HCT116 (cell line): ENCODE measurements around the gene ZP1. TPM values are rescaled to one million over a fixed set of nuclear protein-coding genes. Genes with fewer than 3 reads are reported as not detected.

ENCODE experiments used
- ATAC-seq: fragments of 200-7000 bp; cut with Tn5 transposase; 2 replicates; pipeline ENCODE4 v1.9.1; 2020; ENCODE audit warnings: mild to moderate bottlenecking, moderate library complexity
- BruUV-seq: library from RNA; stranded (reverse); fragments of 400-500 nt; replicated peaks from 2 replicates; lab custom pipeline; 2021; lab: Mats Ljungman, UMichigan
- CTCF ChIA-PET: fragments of 300-600 bp; sonication (Branson Sonifier 250); formaldehyde crosslinking; loops from one replicate; lab custom pipeline; 2021; ENCODE audit warnings: antibody characterized with exemption; lab: Charles Lee
- POLR2A ChIA-PET: fragments of 300-600, 350-600 bp; sonication (Branson Sonifier 250); formaldehyde crosslinking; loops from one replicate; lab custom pipeline; 2021; ENCODE audit warnings: antibody characterized with exemption; lab: Charles Lee
- RAD21 ChIA-PET, 2 experiments: fragments of 300-600 bp; sonication (Branson Sonifier 250); formaldehyde crosslinking; loops; one replicate each; lab custom pipeline; 2023; ENCODE audit warnings: low total read pairs in 2 of 2; ENCODE audit not compliant: uncharacterized antibody in 2 of 2, unreplicated experiment in 2 of 2, low non-redundant PET in 1 of 2; lab: Charles Lee
- DNase-seq: peaks from one replicate; pipeline ENCODE4 v3.0.0-alpha.2; 2010; ENCODE audit warnings: low read depth, low spot score
- H2AFZ ChIP-seq: fragments of 200-600 bp; shearing (Covaris generic), sonication (generic); 2 replicates; pipeline ENCODE4 v1.6.1; 2017; ENCODE audit warnings: low read depth, mixed run types, mixed read lengths, antibody characterized with exemption, low read length; ENCODE audit not compliant: poor library complexity, severe bottlenecking
- H3K27ac ChIP-seq: 2 replicates; pipeline ENCODE4 v1.5.1; 2012; ENCODE audit warnings: low read depth, low read length
- H3K27me3 ChIP-seq: fragments of 200-600 bp; sonication (generic); 2 replicates; pipeline ENCODE4 v1.6.1; 2016; ENCODE audit warnings: mixed run types, low read length, mixed read lengths; ENCODE audit not compliant: insufficient read depth
- H3K36me3 ChIP-seq, 2 experiments: fragments of 200-500 bp in 1 of 2; fragments of 200-600 bp in 1 of 2; sonication (Bioruptor generic) in 1 of 2; sonication (generic) in 1 of 2; 2 replicates each; pipeline versions ENCODE4 v1.5.1 to v1.6.1; 2014 to 2016; ENCODE audit warnings: low read length in 2 of 2, inconsistent platforms in 1 of 2, mixed read lengths in 1 of 2, mixed run types in 1 of 2; ENCODE audit not compliant: insufficient read depth in 2 of 2, control insufficient read depth in 1 of 2
- H3K4me1 ChIP-seq, 2 experiments: fragments of 200-600 bp in 1 of 2; sonication (generic) in 1 of 2; 2 replicates each; pipeline versions ENCODE4 v1.5.1 to v1.6.1; 2012 to 2017; ENCODE audit warnings: low read length in 2 of 2, inconsistent platforms in 1 of 2, mild to moderate bottlenecking in 1 of 2, mixed read lengths in 1 of 2, mixed run types in 1 of 2, moderate library complexity in 1 of 2; ENCODE audit not compliant: insufficient read depth in 2 of 2, control insufficient read depth in 1 of 2
- H3K4me2 ChIP-seq: fragments of 200-600 bp; sonication (generic); 2 replicates; pipeline ENCODE4 v1.6.1; 2017; ENCODE audit warnings: mixed run types, low read length, mixed read lengths
- H3K4me3 ChIP-seq, 2 experiments: fragments of 200-600 bp in 1 of 2; sonication (generic) in 1 of 2; replicated peaks in 1 of 2; 2 replicates each; pipeline ENCODE4 v1.5.1; 2011 to 2016; ENCODE audit warnings: low read length in 2 of 2, control low read depth in 1 of 2, low read depth in 1 of 2, mild to moderate bottlenecking in 1 of 2, mixed read lengths in 1 of 2, mixed run types in 1 of 2
- H3K79me2 ChIP-seq: fragments of 200-600 bp; sonication (generic); 2 replicates; pipeline ENCODE4 v1.6.1; 2017; ENCODE audit warnings: mild to moderate bottlenecking, mixed run types, low read length, moderate library complexity, mixed read lengths; ENCODE audit not compliant: insufficient read depth
- H3K9ac ChIP-seq: fragments of 200-600 bp; sonication (generic); 2 replicates; pipeline ENCODE4 v1.6.1; 2016; ENCODE audit warnings: low read length, mixed read lengths
- H3K9me2 ChIP-seq: fragments of 200-600 bp; sonication (generic), shearing (Covaris generic); 2 replicates; pipeline ENCODE4 v1.6.1; 2017; ENCODE audit warnings: mixed run types, mild to moderate bottlenecking, moderate library complexity; ENCODE audit not compliant: insufficient read depth
- H3K9me3 ChIP-seq, 2 experiments: fragments of 200-500 bp in 1 of 2; fragments of 200-600 bp in 1 of 2; sonication (Bioruptor generic) in 1 of 2; sonication (generic) in 1 of 2; 2 replicates each; pipeline ENCODE4 v1.6.1; 2014 to 2017; ENCODE audit warnings: low read length in 2 of 2, mixed read lengths in 2 of 2, inconsistent platforms in 1 of 2, low read depth in 1 of 2, mild to moderate bottlenecking in 1 of 2, mixed run types in 1 of 2, moderate library complexity in 1 of 2; ENCODE audit not compliant: control insufficient read depth in 1 of 2, insufficient read depth in 1 of 2
- H4K20me1 ChIP-seq: fragments of 200-600 bp; sonication (generic), shearing (Covaris generic); 2 replicates; pipeline ENCODE4 v1.6.1; 2017; ENCODE audit warnings: mixed run types, mild to moderate bottlenecking, moderate library complexity; ENCODE audit not compliant: insufficient read depth
- ATF3 ChIP-seq: IDR thresholded peaks from 2 replicates; pipeline ENCODE4 v1.6.1; 2012
- CBX3 ChIP-seq: IDR thresholded peaks from 2 replicates; pipeline ENCODE4 v1.6.1; 2012; ENCODE audit warnings: low read depth
- CEBPB ChIP-seq: IDR thresholded peaks from 2 replicates; pipeline ENCODE4 v1.6.1; 2012; ENCODE audit warnings: low read depth
- EGR1 ChIP-seq: IDR thresholded peaks from 2 replicates; pipeline ENCODE4 v1.6.1; 2012; ENCODE audit warnings: low read depth
- EZH2 ChIP-seq: fragments of 200-600 bp; sonication (generic); IDR thresholded peaks from 2 replicates; pipeline ENCODE4 v1.6.1; 2017; ENCODE audit warnings: antibody characterized with exemption, mixed run types
- FOSL1 ChIP-seq: IDR thresholded peaks from 2 replicates; pipeline ENCODE4 v1.6.1; 2012; ENCODE audit warnings: low read depth
- JUND ChIP-seq: IDR thresholded peaks from 2 replicates; pipeline ENCODE4 v1.6.1; 2012
- MAX ChIP-seq: IDR thresholded peaks from 2 replicates; pipeline ENCODE4 v1.6.1; 2012
- RAD21 ChIP-seq: IDR thresholded peaks from 2 replicates; pipeline ENCODE4 v1.6.1; 2012; ENCODE audit warnings: low read depth, mild to moderate bottlenecking
- REST ChIP-seq: IDR thresholded peaks from 2 replicates; pipeline ENCODE4 v1.6.1; 2012; ENCODE audit warnings: low read depth
- SIN3A ChIP-seq: IDR thresholded peaks from 2 replicates; pipeline ENCODE4 v1.6.1; 2012; ENCODE audit warnings: low read depth
- SP1 ChIP-seq: IDR thresholded peaks from 2 replicates; pipeline ENCODE4 v1.6.1; 2012; ENCODE audit warnings: low read depth
- SRF ChIP-seq: IDR thresholded peaks from 2 replicates; pipeline ENCODE4 v1.6.1; 2012; ENCODE audit warnings: low read depth
- YY1 ChIP-seq: IDR thresholded peaks from 2 replicates; pipeline ENCODE4 v1.6.1; 2011; ENCODE audit warnings: low read length, low read depth, moderate library complexity, mild to moderate bottlenecking; ENCODE audit not compliant: insufficient replicate concordance; ENCODE audit errors: extremely low read depth
- ZBTB33 ChIP-seq: IDR thresholded peaks from 2 replicates; pipeline ENCODE4 v1.6.1; 2011; ENCODE audit warnings: mild to moderate bottlenecking, low read length, moderate library complexity; ENCODE audit not compliant: insufficient replicate concordance; ENCODE audit errors: extremely low read depth
- ZFX ChIP-seq: fragments of 450-650 bp; IDR thresholded peaks from 2 replicates; pipeline ENCODE4 v1.6.1; 2017
- ZNF274 ChIP-seq: fragments of 200-500 bp; sonication (Bioruptor generic); IDR thresholded peaks from 2 replicates; pipeline ENCODE4 v1.6.1; 2014; ENCODE audit warnings: mild to moderate bottlenecking, low read depth, low read length, inconsistent platforms
- intact Hi-C: fragments of 100-400 bp; cut with micrococcal nuclease; formaldehyde crosslinking; loops from 2 replicates; pipeline ENCODE4 v1.10.0; 2022
- total RNA-seq: library from RNA; stranded (reverse); gene quantifications from one replicate; pipeline ENCODE4 v1.2.1, GENCODE V29; 2021; ENCODE audit not compliant: unreplicated experiment

The ZP1 gene
- total RNA-seq, 1 experiment from 2014 or later = not detected

- TF ChIP-seq ZBTB33 (no peak), YY1 (no peak), SP1 (no peak), SRF (no peak), MAX (no peak), EGR1 (no peak)
Measured at GRCh38 chr11:60872961-60873524, 5.7 kb downstream of the ZP1 start (continued).

GRCh38 chr11:60873533-60873932, 6.2 kb downstream of the ZP1 start:
- Histone ChIP-seq H3K4me3 (no peak overlapping the region), H3K27ac (no peak overlapping the region), H3K9me3 (no peaks in the 10 kb centered on the region), H3K9ac (no peak overlapping the region), H3K9me2 (no peaks in the 10 kb centered on the region), H3K79me2 (no peaks in the 10 kb centered on the region), H2AFZ (no peak overlapping the region), H3K4me2 (no peak overlapping the region), H3K36me3 (peaks cover 0 to 4% of the 10 kb centered on the region in 2 experiments; a peak in 2 of 4 replicates), H3K4me1 (peaks cover 0 to 4% of the 10 kb centered on the region in 2 experiments; a peak in 2 of 4 replicates), H4K20me1 (no peaks in the 10 kb centered on the region), H3K27me3 (no peaks in the 10 kb centered on the region)
- POLR2A ChIA-PET = no interaction called here
- intact Hi-C loops = no loop called here
- no peak for TF ChIP-seq ATF3
- TF ChIP-seq EZH2 = no peak
- TF ChIP-seq FOSL1 = no peak
- TF ChIP-seq JUND = no peak
- TF ChIP-seq CBX3 = no peak
- no peak for TF ChIP-seq EGR1
- no peak for TF ChIP-seq SRF
- TF ChIP-seq ZBTB33 = no peak
- TF ChIP-seq CEBPB = no peak
- no peak for TF ChIP-seq SIN3A
- TF ChIP-seq RAD21 = no peak
- TF ChIP-seq ZNF274 = no peak
- no peak for TF ChIP-seq SP1
- TF ChIP-seq REST = no peak
- no peak for TF ChIP-seq MAX
- TF ChIP-seq ZFX = no peak
- TF ChIP-seq YY1 = no peak
- BruUV-seq = no TSS peak
- DNase-seq (no peak), ATAC-seq (no peak)
- CTCF ChIA-PET = interaction anchor here (2.3 kb wide), 1 partner anchor 26 kb away, joined by 5 read pairs; no protein-coding TSS in a partner anchor
- RAD21 ChIA-PET = no interaction called here
